H1 (cell line): ENCODE results near the gene LMOD2. TPM values are rescaled to one million over a fixed set of nuclear protein-coding genes. Genes with fewer than 3 reads are reported as not detected.

Source experiments
- CTCF ChIA-PET: fragments of 300-600 bp; sonication (Branson Sonifier 250); formaldehyde crosslinking; loops from one replicate; lab custom pipeline; 2021; ENCODE audit not compliant: partially characterized antibody; lab: Charles Lee
- POLR2A ChIA-PET: fragments of 300-600 bp; sonication (Branson Sonifier 250); formaldehyde crosslinking; loops from one replicate; lab custom pipeline; 2021; ENCODE audit warnings: inconsistent platforms; ENCODE audit not compliant: partially characterized antibody; lab: Charles Lee
- DNase-seq, 2 experiments: peaks; one replicate each; pipeline versions ENCODE4 v3.0.0 to v3.0.0-alpha.2; 2010 to 2022; ENCODE audit warnings: low spot score in 2 of 2, low read depth in 1 of 2, mixed read lengths in 1 of 2
- FAIRE-seq: peaks from 2 replicates; lab custom pipeline; 2011; peaks lifted over from hg19 to GRCh38; lab: Jason Lieb, UNC
- H2AFZ ChIP-seq: 2 replicates; pipeline ENCODE4 v1.8.1; 2012; ENCODE audit warnings: low read length, inconsistent platforms
- H2AK5ac ChIP-seq: 2 replicates; pipeline ENCODE4 v1.6.1; 2013; ENCODE audit warnings: low read depth, low read length
- H2BK120ac ChIP-seq: replicated peaks from 2 replicates; pipeline ENCODE3; 2013; ENCODE audit warnings: low read depth, low read length, inconsistent platforms
- H2BK12ac ChIP-seq: 2 replicates; pipeline ENCODE4 v1.6.1; 2013; ENCODE audit warnings: low read depth, low read length
- H2BK15ac ChIP-seq: 2 replicates; pipeline ENCODE4 v1.6.1; 2013; ENCODE audit warnings: low read length
- H2BK20ac ChIP-seq: 2 replicates; pipeline ENCODE4 v1.6.1; 2013; ENCODE audit warnings: low read length
- H2BK5ac ChIP-seq: 2 replicates; pipeline ENCODE4 v1.6.1; 2013; ENCODE audit warnings: low read depth, low read length
- H3K14ac ChIP-seq: 2 replicates; pipeline ENCODE4 v1.6.1; 2013; ENCODE audit warnings: inconsistent platforms; ENCODE audit not compliant: insufficient read length
- H3K18ac ChIP-seq: 2 replicates; pipeline ENCODE4 v1.6.1; 2013; ENCODE audit warnings: low read length; ENCODE audit errors: extremely low read depth
- H3K23ac ChIP-seq: 2 replicates; pipeline ENCODE4 v1.6.1; 2013; ENCODE audit warnings: inconsistent platforms; ENCODE audit not compliant: insufficient read length
- H3K23me2 ChIP-seq: 2 replicates; pipeline ENCODE4 v1.6.1; 2013; ENCODE audit warnings: low read depth, low read length
- H3K27ac ChIP-seq: 2 replicates; pipeline ENCODE4 v1.6.1; 2011; ENCODE audit warnings: low read depth, low read length, inconsistent platforms
- H3K27me3 ChIP-seq, 4 experiments: replicated peaks in 1 of 4; 1 replicate in 1 of 4; 2 replicates in 3 of 4; pipeline versions ENCODE4 v1.6.1 to v1.8.1; 2011 to 2013; ENCODE audit warnings: low read length in 3 of 4, mild to moderate bottlenecking in 3 of 4, inconsistent platforms in 2 of 4, mixed read lengths in 2 of 4, moderate library complexity in 1 of 4; ENCODE audit not compliant: control insufficient read depth in 3 of 4, insufficient read depth in 3 of 4; ENCODE audit errors: extremely low read depth in 1 of 4
- H3K36me3 ChIP-seq, 4 experiments: 2 replicates each; pipeline versions ENCODE4 v1.6.1 to v1.8.1; 2011 to 2013; ENCODE audit warnings: mild to moderate bottlenecking in 4 of 4, low read length in 3 of 4, moderate library complexity in 2 of 4, control low read depth in 1 of 4, inconsistent platforms in 1 of 4; ENCODE audit not compliant: insufficient read depth in 4 of 4, control insufficient read depth in 2 of 4
- H3K4ac ChIP-seq: replicated peaks from 2 replicates; pipeline ENCODE3; 2013; ENCODE audit warnings: low read length, low read depth, mixed read lengths, inconsistent platforms; ENCODE audit not compliant: insufficient read length
- H3K4me1 ChIP-seq, 4 experiments: replicated peaks in 1 of 4; 1 replicate in 1 of 4; 2 replicates in 3 of 4; pipeline versions ENCODE4 v1.6.1 to v1.8.1; 2011 to 2013; ENCODE audit warnings: low read length in 3 of 4, inconsistent platforms in 2 of 4, mixed read lengths in 1 of 4; ENCODE audit not compliant: insufficient read depth in 4 of 4, control insufficient read depth in 3 of 4
- H3K4me2 ChIP-seq, 2 experiments: 2 replicates each; pipeline versions ENCODE4 v1.6.1 to v1.8.1; 2011 to 2013; ENCODE audit warnings: low read depth in 2 of 2, low read length in 2 of 2, control low read depth in 1 of 2, inconsistent platforms in 1 of 2, mild to moderate bottlenecking in 1 of 2; ENCODE audit not compliant: insufficient read depth in 1 of 2
- H3K4me3 ChIP-seq, 4 experiments: fragments of 200-600, 300-600 bp in 1 of 4; sonication (generic), shearing (Covaris generic), sonication (Bioruptor Twin) in 1 of 4; 2 replicates each; pipeline versions ENCODE4 v1.5.1 to v1.8.1; 2011 to 2016; ENCODE audit warnings: low read length in 4 of 4, low read depth in 3 of 4, control low read depth in 2 of 4, inconsistent platforms in 2 of 4, mild to moderate bottlenecking in 2 of 4, mixed read lengths in 1 of 4, moderate library complexity in 1 of 4; ENCODE audit not compliant: insufficient read depth in 2 of 4; ENCODE audit errors: extremely low read depth in 1 of 4
- H3K56ac ChIP-seq: replicated peaks from 2 replicates; pipeline ENCODE3; 2013; ENCODE audit warnings: low read depth, mild to moderate bottlenecking, mixed read lengths, low read length, inconsistent platforms; ENCODE audit not compliant: insufficient read length
- H3K79me1 ChIP-seq: 2 replicates; pipeline ENCODE4 v1.6.1; 2013; ENCODE audit warnings: low read depth, low read length, control low read depth
- H3K79me2 ChIP-seq, 2 experiments: 2 replicates each; pipeline versions ENCODE4 v1.6.1 to v1.8.1; 2012 to 2013; ENCODE audit warnings: low read length in 2 of 2, mild to moderate bottlenecking in 2 of 2, inconsistent platforms in 1 of 2; ENCODE audit not compliant: insufficient read depth in 2 of 2, control insufficient read depth in 1 of 2
- H3K9ac ChIP-seq, 4 experiments: replicated peaks in 1 of 4; 1 replicate in 1 of 4; 2 replicates in 3 of 4; pipeline versions ENCODE4 v1.6.1 to v1.8.1; 2011 to 2013; ENCODE audit warnings: low read depth in 3 of 4, low read length in 3 of 4, control low read depth in 2 of 4, mild to moderate bottlenecking in 2 of 4, moderate library complexity in 2 of 4, inconsistent platforms in 1 of 4; ENCODE audit errors: extremely low read depth in 1 of 4
- H3K9me3 ChIP-seq, 2 experiments: 2 replicates each; pipeline versions ENCODE4 v1.6.1 to v1.8.1; 2012 to 2013; ENCODE audit warnings: mild to moderate bottlenecking in 2 of 2, moderate library complexity in 2 of 2, control low read depth in 1 of 2, inconsistent platforms in 1 of 2, low read depth in 1 of 2, low read length in 1 of 2, mixed read lengths in 1 of 2; ENCODE audit not compliant: insufficient read depth in 2 of 2
- H4K20me1 ChIP-seq, 2 experiments: replicated peaks in 1 of 2; 2 replicates each; pipeline versions ENCODE3 to v1.8.1; 2011 to 2013; ENCODE audit warnings: inconsistent platforms in 2 of 2, low read length in 2 of 2, mild to moderate bottlenecking in 1 of 2; ENCODE audit not compliant: insufficient read depth in 2 of 2, control insufficient read depth in 1 of 2
- H4K5ac ChIP-seq: 2 replicates; pipeline ENCODE4 v1.6.1; 2013; ENCODE audit warnings: low read length, low read depth, mixed read lengths, inconsistent platforms; ENCODE audit not compliant: insufficient read length
- H4K8ac ChIP-seq: 2 replicates; pipeline ENCODE4 v1.8.0; 2013; ENCODE audit warnings: mild to moderate bottlenecking, moderate library complexity, low read length, inconsistent platforms; ENCODE audit not compliant: insufficient read depth; ENCODE audit errors: extremely low read depth
- H4K91ac ChIP-seq: replicated peaks from 2 replicates; pipeline ENCODE3; 2013; ENCODE audit warnings: low read length, mixed read lengths, inconsistent platforms; ENCODE audit not compliant: insufficient read length
- ATF3 ChIP-seq: IDR thresholded peaks from 2 replicates; pipeline ENCODE4 v1.6.1; 2011; ENCODE audit warnings: low read depth, mild to moderate bottlenecking, low read length; ENCODE audit not compliant: insufficient read depth
- BRCA1 ChIP-seq: IDR thresholded peaks from 2 replicates; pipeline ENCODE4 v1.6.1; 2012; ENCODE audit warnings: low read depth, low read length, improper control_type of control experiment
- CHD1 ChIP-seq: IDR thresholded peaks from 2 replicates; pipeline ENCODE4 v1.6.1; 2012; ENCODE audit warnings: low read depth, low read length, improper control_type of control experiment
- FOSL1 ChIP-seq: IDR thresholded peaks from 2 replicates; pipeline ENCODE4 v1.6.1; 2011; ENCODE audit warnings: mild to moderate bottlenecking, low read depth, low read length, moderate library complexity; ENCODE audit not compliant: insufficient read depth
- GABPA ChIP-seq: IDR thresholded peaks from 2 replicates; pipeline ENCODE4 v1.6.1; 2011; ENCODE audit warnings: mild to moderate bottlenecking, low read length, moderate library complexity, borderline replicate concordance; ENCODE audit not compliant: insufficient read depth
- JUND ChIP-seq: IDR thresholded peaks from 2 replicates; pipeline ENCODE4 v1.6.1; 2011; ENCODE audit warnings: mild to moderate bottlenecking, improper control_type of control experiment, low read length
- MAFK ChIP-seq: IDR thresholded peaks from 2 replicates; pipeline ENCODE4 v1.6.1; 2012; ENCODE audit warnings: low read depth, mild to moderate bottlenecking, improper control_type of control experiment, low read length
- MAX ChIP-seq: IDR thresholded peaks from 2 replicates; pipeline ENCODE4 v1.6.1; 2012; ENCODE audit warnings: inconsistent platforms
- PHF8 ChIP-seq: fragments of 200-600 bp; sonication (generic); conservative IDR thresholded peaks from 2 replicates; pipeline ENCODE4 v1.7.1; 2012; ENCODE audit warnings: low read depth, mild to moderate bottlenecking, inconsistent platforms, low read length, moderate library complexity
- POLR2AphosphoS5 ChIP-seq: IDR thresholded peaks from 2 replicates; pipeline ENCODE4 v1.6.1; 2011; ENCODE audit warnings: low read depth, low read length
- POU5F1 ChIP-seq: IDR thresholded peaks from 2 replicates; pipeline ENCODE4 v1.6.1; 2011; ENCODE audit warnings: low read depth, mild to moderate bottlenecking, low read length, moderate library complexity
- RNF2 ChIP-seq: fragments of 200-900, 300-1000 bp; sonication (generic); IDR thresholded peaks from 2 replicates; pipeline ENCODE4 v1.7.1; 2016; ENCODE audit warnings: borderline replicate concordance, low read depth, mild to moderate bottlenecking, antibody characterized with exemption, low read length; ENCODE audit not compliant: poor library complexity, severe bottlenecking; ENCODE audit errors: missing control alignments
- SIN3A ChIP-seq, 2 experiments: IDR thresholded peaks in 1 of 2; conservative IDR thresholded peaks in 1 of 2; 2 replicates each; pipeline ENCODE4 v1.6.1; 2011 to 2012; ENCODE audit warnings: low read length in 2 of 2, improper control_type of control experiment in 1 of 2, low read depth in 1 of 2, mild to moderate bottlenecking in 1 of 2
- SP1 ChIP-seq: IDR thresholded peaks from 2 replicates; pipeline ENCODE4 v1.6.1; 2011; ENCODE audit warnings: low read depth, low read length
- SP4 ChIP-seq: IDR thresholded peaks from 2 replicates; pipeline ENCODE4 v1.6.1; 2012; ENCODE audit warnings: low read length, inconsistent platforms
- SRF ChIP-seq: IDR thresholded peaks from 2 replicates; pipeline ENCODE4 v1.6.1; 2011; ENCODE audit warnings: mild to moderate bottlenecking, low read depth, low read length, moderate library complexity
- polyA plus RNA-seq, 7 experiments: library from polyadenylated mRNA; depleted of rRNA in 3 of 7; stranded (reverse) in 5 of 7; unstranded in 2 of 7; fragments of >200 nt in 5 of 7; fragments of 200-250 nt in 2 of 7; gene quantifications; 1 replicate in 5 of 7; 2 replicates in 1 of 7; 4 replicates in 1 of 7; pipeline versions ENCODE4 v1.2.1 to v1.2.3, GENCODE V29; 2011 to 2013; ENCODE audit warnings: missing spikeins in 2 of 7, mixed read lengths in 2 of 7
- total RNA-seq: library from RNA; stranded (reverse); fragmentation: NEBNext Ultra II Directional; extraction: Animal tissue kit (Norgen Biotek cat#: 25700); gene quantifications from 2 replicates; pipeline ENCODE4 v1.2.1, GENCODE V29; 2021

Gene LMOD2
- total and polyA plus RNA-seq, 2 of the 8 experiments (the other 6 are each of a cell fraction or from before 2014, with no cell fraction given) = 0.03 to 0.22 TPM

GRCh38 chr7:123675181-123675473 lies 19.5 kb downstream of the LMOD2 start:
- ChIA-PET POLR2A (no interaction called here), CTCF (interaction anchor here (1.5 to 1.8 kb wide), 2 partner anchors 38 to 51 kb away, joined by 6 to 11 read pairs; no protein-coding TSS in a partner anchor)
- H3K23me2 ChIP-seq = no peaks in the 10 kb centered on the region
- no peaks in the 10 kb centered on the region for H3K9me3 ChIP-seq
- no peak overlapping the region for H2AK5ac ChIP-seq
- H2BK20ac ChIP-seq = no peak overlapping the region
- H4K91ac ChIP-seq = no peak overlapping the region
- no peak overlapping the region for H4K8ac ChIP-seq
- H4K5ac ChIP-seq = no peak overlapping the region
- H2BK5ac ChIP-seq = no peak overlapping the region
- no peak overlapping the region for H3K4ac ChIP-seq
- no peak overlapping the region for H3K18ac ChIP-seq
- no peak overlapping the region for H3K27ac ChIP-seq
- no peaks in the 10 kb centered on the region for H3K79me2 ChIP-seq
- H4K20me1 ChIP-seq = no peaks in the 10 kb centered on the region
- no peak overlapping the region for H2AFZ ChIP-seq
- no peaks in the 10 kb centered on the region; a peak in 2 of 8 replicates for H3K36me3 ChIP-seq
- H2BK15ac ChIP-seq = no peak overlapping the region
- H3K4me1 ChIP-seq = no peaks in the 10 kb centered on the region
- H3K79me1 ChIP-seq = no peaks in the 10 kb centered on the region
- DNase-seq (no peak), FAIRE-seq (no peak)
- no peak overlapping the region for H2BK120ac ChIP-seq
- no peak overlapping the region for H3K23ac ChIP-seq
- no peak overlapping the region for H3K9ac ChIP-seq
- H2BK12ac ChIP-seq = no peak overlapping the region
- no peak overlapping the region for H3K14ac ChIP-seq
- no peak overlapping the region for H3K4me3 ChIP-seq
- H3K4me2 ChIP-seq = no peak overlapping the region
- H3K27me3 ChIP-seq = peaks cover 0 to 1% (median 0%) of the 10 kb centered on the region in 4 experiments; a peak in 1 of 7 replicates
- H3K56ac ChIP-seq = no peak overlapping the region
- no peak for TF ChIP-seq PHF8
- no peak for TF ChIP-seq ATF3
- no peak for TF ChIP-seq SP1
- TF ChIP-seq RNF2 = no peak
- no peak for TF ChIP-seq BRCA1
- no peak for TF ChIP-seq POLR2AphosphoS5
- TF ChIP-seq SIN3A (conservative IDR thresholded peaks at IDR 0.05 in 1 of 2, IDR thresholded peaks at IDR 0.05 in 1 of 2; ENCODE audit: low read depth in 1 of 2, low read length in 2 of 2) = no peak
- no peak for TF ChIP-seq GABPA
- no peak for TF ChIP-seq FOSL1
- TF ChIP-seq SP4 = no peak
- TF ChIP-seq JUND = no peak
- no peak for TF ChIP-seq CHD1
- no peak for TF ChIP-seq MAFK
- TF ChIP-seq POU5F1 = no peak
- no peak for TF ChIP-seq SRF
- TF ChIP-seq MAX = no peak
